HG03280 (cell line): Measurements from ENCODE around the gene NFATC2.

Source experiments
- ATAC-seq: cut with Tn5 transposase; IDR thresholded peaks from one replicate; pipeline ENCODE4 v1.9.1; 2021; ENCODE audit warnings: mild to moderate bottlenecking, moderate library complexity; ENCODE audit not compliant: unreplicated experiment

NFATC2 gene

DNA sequence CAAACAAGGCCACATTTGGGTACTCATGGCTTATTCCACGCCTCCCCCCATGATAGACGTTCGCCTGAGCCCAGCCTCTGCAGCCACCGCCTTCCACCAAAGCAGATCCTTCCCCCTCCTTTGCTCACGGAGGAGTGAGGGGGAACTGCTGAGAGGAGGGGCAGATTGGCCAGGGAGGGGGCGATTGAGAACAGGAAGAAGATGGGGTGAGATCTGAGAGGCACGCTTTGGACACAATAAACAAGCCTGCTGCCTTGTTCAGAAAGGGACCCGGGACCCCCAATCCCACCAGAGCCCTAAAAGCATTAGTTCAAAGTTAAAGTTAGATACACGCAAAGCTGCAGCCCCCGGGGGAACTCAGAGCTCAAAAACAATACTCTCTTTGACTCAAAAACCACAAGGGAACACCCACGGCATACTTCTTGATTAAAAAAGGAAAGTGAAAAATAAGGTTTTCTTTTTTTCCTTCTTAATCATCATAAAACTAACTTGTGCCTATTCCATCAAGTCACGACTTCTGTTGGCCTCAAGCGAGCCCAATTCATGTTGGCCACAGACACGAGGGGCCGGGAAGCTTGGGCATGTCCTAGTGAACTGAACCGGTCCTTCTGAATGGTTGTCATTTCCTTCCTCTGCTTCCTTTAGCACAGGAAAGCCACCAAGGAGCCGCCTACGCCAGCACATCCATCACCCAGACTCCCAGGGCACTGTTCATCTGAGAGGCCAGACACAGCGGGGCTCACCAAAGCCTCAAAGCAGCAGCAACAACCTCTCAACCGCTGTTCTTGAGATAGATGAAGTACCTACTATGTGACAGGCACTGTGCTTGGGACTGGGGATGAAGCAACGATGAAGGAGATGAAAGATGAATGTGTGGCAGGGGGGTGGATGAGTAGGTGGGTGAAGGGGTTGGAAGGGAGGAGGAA, 44.7 kb downstream of the NFATC2 start:
- ATAC-seq = no peak

DNA sequence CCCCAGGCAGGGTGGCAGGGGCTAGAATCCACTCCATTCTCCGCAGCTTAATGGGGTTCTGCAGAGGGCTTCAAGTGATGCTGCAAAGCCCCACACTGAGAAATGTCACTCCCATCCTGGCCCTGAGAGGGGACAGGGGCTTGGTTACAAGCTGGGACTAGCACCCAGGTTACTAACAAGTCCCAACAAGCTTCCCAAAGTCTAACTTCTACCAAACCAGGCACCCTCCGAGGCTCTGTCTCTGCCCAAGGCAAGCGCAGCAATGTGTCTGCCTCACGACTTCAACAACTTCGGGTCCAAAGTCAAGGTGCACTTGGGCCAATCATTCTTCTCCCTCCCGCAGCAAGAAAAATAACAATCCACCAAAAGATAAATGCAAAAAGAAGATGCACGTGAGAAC, 45.6 kb downstream of the NFATC2 start:
- no peak for ATAC-seq

GRCh38 chr20:51495921-51496545, 46.5 kb downstream of the NFATC2 start:
- no peak for ATAC-seq

- ATAC-seq = no peak
Observed at GRCh38 chr20:51495291-51495690, 47.2 kb downstream of the NFATC2 start.

- ATAC-seq = no peak
Observed at GRCh38 chr20:51494241-51495110, 48.0 kb downstream of the NFATC2 start.

DNA sequence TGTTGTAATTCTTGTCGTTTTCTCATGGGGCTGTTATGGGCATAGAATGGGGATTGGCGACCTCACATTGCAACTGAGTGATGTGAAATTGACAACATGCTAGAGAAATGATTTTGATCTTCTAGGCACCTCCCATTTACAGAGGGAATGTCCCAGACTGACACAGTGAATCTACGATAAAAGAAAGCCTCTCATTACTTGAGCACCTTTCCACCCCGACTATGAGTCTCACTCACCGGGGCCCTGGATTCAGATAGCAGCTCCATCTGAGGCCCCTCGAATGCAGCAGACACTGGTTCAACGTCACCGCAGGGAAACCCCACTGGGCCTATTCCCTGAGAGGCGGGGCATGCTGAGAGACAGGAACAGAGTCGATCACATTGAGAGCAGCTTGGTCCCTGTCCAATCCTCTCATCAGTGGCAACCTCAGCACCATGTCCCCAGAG, 49.1 kb downstream of the NFATC2 start:
- no peak for ATAC-seq

- ATAC-seq = no peak
Observed at GRCh38 chr20:51492167-51493092, 50.1 kb downstream of the NFATC2 start.

DNA sequence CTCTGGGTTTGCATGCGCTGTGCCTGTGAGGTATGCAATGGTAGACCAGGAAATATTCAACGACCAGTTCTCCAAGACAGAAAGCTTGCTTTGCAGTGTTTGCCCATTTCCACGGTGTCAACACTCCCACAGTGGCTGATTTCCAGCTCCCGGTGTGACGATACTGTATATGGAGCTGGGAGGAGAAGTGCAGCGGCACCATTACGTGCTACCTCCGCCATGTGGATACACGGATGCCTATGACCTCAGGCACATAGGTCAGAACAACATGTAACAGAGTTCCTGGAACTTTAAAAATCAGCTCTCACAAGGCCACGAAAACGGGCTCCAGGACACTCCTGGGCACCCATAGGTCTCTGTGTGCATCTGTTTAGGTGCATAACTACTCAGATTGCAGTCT, 51.1 kb downstream of the NFATC2 start:
- no peak for ATAC-seq

DNA sequence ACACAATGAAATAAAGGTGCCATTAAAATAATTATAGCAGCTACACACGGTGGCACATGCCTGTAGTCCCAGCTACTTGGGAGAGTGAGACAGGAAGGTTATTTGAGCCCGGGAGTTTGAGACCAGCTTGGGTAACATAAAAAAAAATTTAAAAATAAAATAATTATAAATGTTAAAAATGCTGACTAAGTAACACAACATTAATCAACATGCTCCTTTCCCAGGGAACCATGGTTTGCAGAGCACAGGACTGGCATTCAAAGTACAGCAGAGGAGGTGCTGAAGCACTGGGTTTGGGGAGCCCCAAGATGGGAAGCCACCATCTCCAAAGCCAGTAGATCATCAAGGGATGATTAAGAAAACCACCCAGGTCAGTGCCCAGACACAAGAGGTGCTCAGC, 51.9 kb downstream of the NFATC2 start:
- ATAC-seq = no peak

DNA sequence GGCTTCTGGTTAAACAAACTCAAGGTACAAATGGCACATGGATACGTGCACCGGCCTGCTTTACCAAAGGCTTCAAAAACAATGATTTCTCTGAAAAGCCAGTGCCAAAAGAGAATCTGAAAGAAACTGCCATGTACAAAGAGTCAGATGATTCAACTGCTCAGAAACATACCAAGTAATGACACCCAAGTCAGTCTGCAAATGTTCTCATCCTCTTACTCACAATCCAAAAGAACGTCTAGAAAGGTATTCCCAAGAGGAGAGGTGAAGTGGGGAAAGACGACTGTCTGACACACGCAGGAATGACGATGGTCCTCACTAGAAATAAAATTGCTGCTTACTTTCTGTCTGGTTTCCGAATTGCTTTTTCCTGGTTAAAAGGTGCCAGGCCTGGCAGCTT, 52.9 kb downstream of the NFATC2 start:
- ATAC-seq = no peak

DNA sequence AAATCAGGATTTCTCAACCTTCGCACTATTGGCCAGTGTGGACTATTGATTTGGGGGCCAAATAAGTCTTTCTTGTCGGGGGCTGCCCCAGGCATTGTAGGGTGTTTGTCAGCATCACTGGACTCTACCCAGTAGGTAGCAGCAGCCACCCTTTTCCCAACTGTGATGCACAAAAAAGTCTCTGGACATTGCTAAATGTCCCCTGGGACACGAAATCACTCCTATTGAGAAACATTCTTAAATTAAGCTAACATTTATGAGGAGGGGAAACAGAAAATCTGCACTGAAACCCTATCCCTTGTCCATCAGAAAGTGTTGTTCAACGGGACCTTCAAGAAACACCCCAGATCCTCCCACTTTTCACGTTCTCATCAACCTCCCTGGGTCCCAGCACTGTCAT, 54.2 kb downstream of the NFATC2 start:
- no peak for ATAC-seq

- ATAC-seq = no peak
Observed at GRCh38 chr20:51487565-51488268, 54.8 kb downstream of the NFATC2 start.

DNA sequence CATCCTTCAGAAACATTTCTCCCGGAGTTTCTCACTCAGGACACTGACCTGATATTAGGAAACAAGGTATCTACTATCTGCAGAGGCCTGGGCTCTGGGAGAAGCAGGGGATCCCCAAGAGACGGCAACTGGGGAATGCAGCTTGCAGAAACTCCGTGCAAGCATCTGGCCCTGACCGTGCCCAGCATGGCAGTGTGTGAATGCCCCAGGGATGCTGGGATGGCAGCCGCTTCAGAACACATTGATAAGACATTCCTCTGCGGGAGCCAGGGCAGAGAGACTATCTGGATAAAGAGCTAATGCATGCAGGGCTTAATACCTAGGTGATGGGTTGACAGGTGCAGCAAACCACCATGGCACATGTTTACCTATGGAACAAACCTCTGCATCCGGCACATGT, 55.4 kb downstream of the NFATC2 start:
- ATAC-seq = no peak

GRCh38 chr20:51486197-51487005, 56.1 kb downstream of the NFATC2 start:
- no peak for ATAC-seq

- ATAC-seq = no peak
Observed at GRCh38 chr20:51484831-51485230, 57.7 kb downstream of the NFATC2 start.

DNA sequence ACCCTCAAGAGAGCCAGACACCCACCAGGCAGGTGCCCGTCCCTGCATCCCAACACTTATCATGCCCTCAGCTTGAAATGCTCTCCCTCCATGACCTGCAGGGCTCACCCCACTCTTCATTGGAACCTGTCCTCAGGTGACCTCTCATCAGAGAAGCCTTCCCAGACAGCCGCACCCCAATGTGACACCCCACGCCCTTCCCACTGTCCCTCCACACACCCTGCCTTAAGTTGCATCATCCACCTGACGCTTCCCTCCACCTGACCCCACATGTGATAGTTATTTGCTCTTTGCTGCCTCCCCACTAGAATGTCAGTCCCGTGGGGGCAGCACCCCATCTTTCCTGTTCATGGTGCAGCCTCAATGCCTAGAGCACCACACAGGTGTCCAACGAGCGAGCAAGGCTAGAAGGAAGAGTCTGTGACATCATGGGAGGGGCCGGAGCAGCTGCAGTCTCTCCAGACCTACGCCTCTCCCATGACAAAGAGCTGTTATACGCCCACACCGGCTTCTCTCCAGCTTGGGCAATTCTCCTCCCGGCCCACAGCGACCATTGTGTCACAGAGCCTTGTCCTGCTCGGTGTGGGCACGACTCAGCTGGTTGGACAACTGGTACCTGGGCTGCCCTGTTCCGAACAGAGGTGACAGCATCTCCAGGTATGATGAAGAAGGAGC, 58.2 kb downstream of the NFATC2 start:
- ATAC-seq = no peak

DNA sequence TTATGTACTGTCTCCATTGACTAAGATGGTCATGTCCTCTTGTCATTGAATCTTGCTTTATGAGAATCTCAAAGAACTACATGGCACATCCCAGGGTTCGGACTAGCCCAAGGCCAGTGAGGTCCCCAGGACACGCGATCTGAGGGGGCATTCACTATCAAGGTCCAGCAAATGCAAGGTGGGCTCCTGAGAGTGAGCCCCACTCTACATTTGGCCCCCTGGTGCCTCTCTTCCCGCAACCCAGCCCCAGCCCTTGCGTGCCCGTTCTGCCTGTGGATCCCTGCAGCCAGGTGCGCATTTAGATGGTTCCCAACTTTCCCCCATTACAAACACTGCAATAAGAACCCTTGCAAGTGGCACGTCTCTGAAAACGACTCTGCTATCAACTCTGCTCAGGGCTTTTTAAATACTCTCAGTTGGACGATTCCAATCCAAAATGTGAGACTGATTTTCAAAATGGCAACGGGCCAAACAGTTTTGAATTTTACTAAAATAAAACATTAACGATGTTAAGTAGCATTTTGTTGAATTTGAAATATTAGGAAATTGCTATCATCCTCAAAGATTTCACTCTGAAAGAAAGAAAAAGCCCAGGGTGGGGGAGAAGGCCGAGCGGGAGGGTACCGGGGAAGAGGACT, 59.6 kb downstream of the NFATC2 start:
- ATAC-seq = no peak
